Measurements from ENCODE around the gene HSPA12B. TPM values are rescaled to one million over a fixed set of nuclear protein-coding genes. Genes with fewer than 3 reads are reported as not detected.

Gene HSPA12B
- total RNA-seq, 2 donors from 2014 or later = 11.2 to 13.4 TPM

- DNase-seq (ENCODE audit: low spot score) = no peak
- Histone ChIP-seq H3K36me3 (no peaks in the 10 kb centered on the region), H3K4me3 (no peak overlapping the region), H3K4me1 (peaks cover 0 to 49% of the 10 kb centered on the region in 2 donors), H3K27ac (peak overlapping the region in 1 of 2 donors; percentile 48), H3K27me3 (no peaks in the 10 kb centered on the region), H3K9me3 (no peaks in the 10 kb centered on the region)
- TF ChIP-seq CTCF (IDR thresholded peaks at IDR 0.05) = no peak
Observed at GRCh38 chr20:3728354-3728753, 4.1 kb upstream of the HSPA12B start.

GRCh38 chr20:3728876-3729275 is 3.6 kb upstream of the HSPA12B start:
- Histone ChIP-seq H3K27ac (peak overlapping the region; percentile 3 to 48), H3K4me3 (no peak overlapping the region), H3K4me1 (peaks cover 0 to 51% of the 10 kb centered on the region in 2 donors), H3K36me3 (no peaks in the 10 kb centered on the region), H3K27me3 (no peaks in the 10 kb centered on the region), H3K9me3 (no peaks in the 10 kb centered on the region)
- TF ChIP-seq CTCF (IDR thresholded peaks at IDR 0.05) = no peak
- DNase-seq (ENCODE audit: low spot score) = no peak

GRCh38 chr20:3729378-3729777 is 3.1 kb upstream of the HSPA12B start:
- no peak overlapping the region for H3K4me3 ChIP-seq
- H3K4me1 ChIP-seq = peaks cover 0 to 56% of the 10 kb centered on the region in 2 donors
- no peak for DNase-seq (ENCODE audit: low spot score)
- no peaks in the 10 kb centered on the region for H3K27me3 ChIP-seq
- no peaks in the 10 kb centered on the region for H3K36me3 ChIP-seq
- peak overlapping the region in 1 of 2 donors; percentile 10 for H3K27ac ChIP-seq
- no peak for TF ChIP-seq CTCF (IDR thresholded peaks at IDR 0.05)
- no peaks in the 10 kb centered on the region for H3K9me3 ChIP-seq

- Histone ChIP-seq H3K4me1 (peaks cover 0 to 57% of the 10 kb centered on the region in 2 donors), H3K9me3 (no peaks in the 10 kb centered on the region), H3K27ac (peak overlapping the region; percentile 31 to 51), H3K27me3 (no peaks in the 10 kb centered on the region), H3K4me3 (no peak overlapping the region), H3K36me3 (no peaks in the 10 kb centered on the region)
- no peak for DNase-seq (ENCODE audit: low spot score)
- no peak for TF ChIP-seq CTCF (IDR thresholded peaks at IDR 0.05)
Observed at GRCh38 chr20:3729811-3730540, 2.5 kb upstream of the HSPA12B start.

GRCh38 chr20:3730803-3731672 is 1.4 kb upstream of the HSPA12B start:
- Histone ChIP-seq H3K27ac (peak overlapping the region; percentile 31 to 51), H3K4me1 (peaks cover 0 to 57% of the 10 kb centered on the region in 2 donors), H3K4me3 (no peak overlapping the region), H3K9me3 (no peaks in the 10 kb centered on the region), H3K27me3 (no peaks in the 10 kb centered on the region), H3K36me3 (no peaks in the 10 kb centered on the region)
- no peak for DNase-seq (ENCODE audit: low spot score)
- TF ChIP-seq CTCF (IDR thresholded peaks at IDR 0.05) = no peak
